ENCODE results near the gene SLC40A1.

Gene SLC40A1

DNA sequence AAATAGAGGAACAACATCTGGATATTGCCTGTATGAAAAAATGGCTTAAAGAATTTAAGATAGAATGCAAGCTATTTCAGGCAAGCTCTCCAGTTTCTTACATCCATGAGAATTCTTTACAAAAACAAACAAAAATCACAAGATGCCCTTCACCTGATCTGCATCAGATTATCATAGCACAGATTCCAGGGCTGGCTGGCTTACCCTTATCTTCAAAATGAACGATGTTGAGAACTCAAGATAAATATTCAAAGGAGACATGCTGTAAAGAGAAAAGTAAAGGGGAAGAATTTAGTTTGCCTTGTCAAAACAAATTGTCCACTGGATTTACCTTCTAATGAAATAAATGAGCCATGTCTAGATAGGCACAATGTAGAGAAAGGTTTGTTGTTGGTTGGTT is 18.7 kb upstream of the SLC40A1 start:
- DNase-seq (ENCODE audit: low read depth in 2 of 2) = no peak

DNA sequence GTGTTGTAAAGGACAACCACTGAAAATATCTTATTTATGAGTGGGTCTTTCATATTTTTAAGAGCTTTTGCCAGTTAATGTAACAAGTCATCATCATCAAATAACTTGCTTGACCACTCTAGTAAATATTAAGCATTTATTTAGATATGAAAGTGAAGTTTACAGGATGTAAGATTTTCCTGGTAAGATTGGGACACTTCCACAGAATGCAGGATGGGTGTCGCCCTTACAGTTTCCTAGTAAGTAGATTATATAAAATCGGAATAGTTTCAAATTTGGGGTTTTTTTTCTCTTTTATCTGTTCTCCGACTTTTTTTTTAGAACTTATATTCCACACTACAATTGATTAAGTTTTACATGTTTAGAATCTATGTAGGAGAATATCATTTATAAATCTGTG is 14.8 kb upstream of the SLC40A1 start:
- no peak for DNase-seq (ENCODE audit: low read depth in 2 of 2)

DNA sequence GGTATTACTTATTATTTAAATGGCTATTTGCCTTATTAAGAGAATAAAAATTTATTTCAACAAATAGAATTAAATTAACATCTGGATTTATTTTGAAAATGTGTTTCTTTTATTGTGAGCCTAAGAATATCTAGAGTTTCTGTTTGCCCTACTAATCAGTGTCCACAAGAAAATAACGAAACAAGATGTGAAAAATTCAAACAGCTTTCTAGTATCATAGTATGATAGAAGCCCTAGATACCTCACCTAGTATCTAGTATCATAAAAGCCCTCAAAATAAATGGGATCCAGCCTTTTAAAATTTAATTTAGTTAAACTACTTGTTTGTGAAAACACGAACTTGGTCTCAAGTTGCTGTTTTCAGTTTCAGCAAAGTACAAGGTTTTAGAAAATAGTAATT is 13.7 kb upstream of the SLC40A1 start:
- DNase-seq (ENCODE audit: low read depth in 2 of 2) = no peak

DNA sequence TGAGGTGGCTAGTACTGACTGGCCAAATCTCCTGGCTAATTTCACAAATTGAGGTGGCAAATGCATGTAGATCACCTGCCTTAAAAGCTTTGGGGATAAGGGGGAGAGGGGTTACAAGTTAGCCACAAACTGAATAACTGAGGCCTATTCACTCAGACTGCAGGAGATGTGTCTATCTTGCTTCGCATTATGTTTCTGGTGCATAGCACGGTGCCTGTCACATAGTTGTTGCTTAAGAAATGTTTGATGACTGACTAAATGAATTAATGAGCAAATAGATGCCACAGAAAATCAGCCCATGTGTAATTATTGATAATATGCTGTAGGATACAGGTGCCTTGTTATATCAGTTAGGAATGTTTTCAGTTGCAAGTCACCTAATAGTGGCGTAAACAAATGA is 12.5 kb upstream of the SLC40A1 start:
- no peak for DNase-seq (ENCODE audit: low read depth in 2 of 2)

DNA sequence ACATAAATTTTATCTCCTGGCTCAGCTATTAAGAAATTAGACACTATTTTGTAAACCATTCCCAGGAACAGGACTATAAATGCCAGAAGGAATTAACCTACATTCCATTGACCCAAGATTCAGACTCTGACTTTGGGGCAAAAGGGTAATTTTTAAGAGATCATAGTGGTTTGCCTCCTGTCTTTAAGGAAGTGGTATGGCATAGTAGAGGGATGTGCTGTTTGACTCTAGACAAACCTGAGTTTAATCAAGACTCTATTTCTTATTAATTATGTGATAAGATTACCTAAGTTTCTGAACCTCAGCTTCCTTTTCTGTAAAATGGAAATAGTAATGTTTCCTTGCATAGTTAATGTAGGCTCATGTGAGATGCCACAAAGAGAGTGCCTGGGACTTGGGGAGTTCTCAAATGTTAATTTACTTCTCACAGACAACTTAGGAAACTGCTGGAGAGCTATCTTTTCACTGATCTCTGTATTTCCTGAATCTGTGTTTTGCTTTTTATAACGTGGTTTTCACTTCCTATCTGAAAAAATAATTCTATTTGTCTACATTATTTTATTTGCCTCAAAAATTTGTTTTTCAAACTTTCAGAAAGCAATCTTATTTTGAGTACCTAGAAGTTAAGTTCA is 11.9 kb upstream of the SLC40A1 start:
- no peak for DNase-seq (ENCODE audit: low read depth in 2 of 2)

DNA sequence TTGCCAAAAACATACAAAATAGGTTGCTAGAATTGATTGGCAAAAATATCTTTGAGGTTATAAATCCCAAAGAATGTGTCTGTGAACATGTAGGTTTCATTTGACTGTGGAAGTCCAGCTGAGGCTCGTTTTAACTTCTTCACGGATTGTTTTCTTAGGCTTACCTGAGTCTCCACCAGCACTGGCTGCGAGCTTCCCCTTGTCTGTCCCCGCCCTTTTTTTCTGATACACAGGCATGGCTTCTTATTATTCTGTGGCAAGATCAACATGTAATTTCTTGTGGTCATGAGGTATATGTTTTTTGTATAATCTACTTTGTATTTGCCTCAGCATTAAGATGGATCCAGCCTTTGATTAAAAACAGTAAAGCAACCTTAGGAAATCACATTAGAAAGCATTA is 7.2 kb upstream of the SLC40A1 start:
- DNase-seq (ENCODE audit: low read depth in 2 of 2) = no peak

DNA sequence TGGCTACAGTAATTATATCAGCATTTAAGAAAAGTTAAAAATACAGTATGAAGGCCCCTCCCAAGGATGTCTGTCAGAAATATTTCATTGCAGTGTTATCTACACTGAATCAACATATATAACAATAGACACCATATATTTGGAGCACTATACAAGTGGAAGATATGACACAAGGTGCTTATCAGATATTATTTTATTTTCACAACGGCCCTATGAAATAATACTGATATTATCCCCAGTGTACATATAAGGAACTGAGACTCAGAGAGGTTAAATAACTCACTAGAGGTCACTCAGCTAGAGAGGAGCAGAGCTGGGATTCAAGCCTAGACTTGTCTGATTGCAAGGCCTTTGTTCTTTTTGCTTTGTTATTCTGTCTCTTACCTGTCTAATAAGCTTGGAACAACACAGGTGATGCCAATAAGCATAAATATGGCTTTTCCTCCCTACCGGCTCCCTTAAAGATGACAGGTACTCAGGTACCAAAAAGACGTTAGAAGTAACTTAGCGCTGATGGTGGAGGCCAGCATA is 4.7 kb upstream of the SLC40A1 start:
- no peak for DNase-seq (ENCODE audit: low read depth in 2 of 2)

DNA sequence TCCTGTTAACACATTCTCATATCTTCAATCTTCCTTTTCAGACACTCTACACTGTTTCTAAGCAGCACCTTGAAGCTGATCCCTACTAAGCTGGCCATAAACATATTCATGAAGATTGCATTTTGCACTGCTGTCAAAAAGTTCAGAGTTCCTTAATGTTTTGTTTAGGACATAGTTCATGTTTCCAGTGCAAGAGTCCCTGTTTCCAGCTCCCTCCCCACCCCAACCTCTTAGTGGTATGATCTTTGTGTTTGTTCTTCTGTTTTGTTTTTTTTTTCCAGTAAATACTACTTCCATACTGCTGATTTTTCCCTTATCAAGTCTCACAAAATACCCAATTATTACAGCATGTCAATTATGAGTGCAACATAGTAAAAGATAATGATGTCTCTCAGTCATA is 4.1 kb upstream of the SLC40A1 start:
- no peak for DNase-seq (ENCODE audit: low read depth in 2 of 2)

DNA sequence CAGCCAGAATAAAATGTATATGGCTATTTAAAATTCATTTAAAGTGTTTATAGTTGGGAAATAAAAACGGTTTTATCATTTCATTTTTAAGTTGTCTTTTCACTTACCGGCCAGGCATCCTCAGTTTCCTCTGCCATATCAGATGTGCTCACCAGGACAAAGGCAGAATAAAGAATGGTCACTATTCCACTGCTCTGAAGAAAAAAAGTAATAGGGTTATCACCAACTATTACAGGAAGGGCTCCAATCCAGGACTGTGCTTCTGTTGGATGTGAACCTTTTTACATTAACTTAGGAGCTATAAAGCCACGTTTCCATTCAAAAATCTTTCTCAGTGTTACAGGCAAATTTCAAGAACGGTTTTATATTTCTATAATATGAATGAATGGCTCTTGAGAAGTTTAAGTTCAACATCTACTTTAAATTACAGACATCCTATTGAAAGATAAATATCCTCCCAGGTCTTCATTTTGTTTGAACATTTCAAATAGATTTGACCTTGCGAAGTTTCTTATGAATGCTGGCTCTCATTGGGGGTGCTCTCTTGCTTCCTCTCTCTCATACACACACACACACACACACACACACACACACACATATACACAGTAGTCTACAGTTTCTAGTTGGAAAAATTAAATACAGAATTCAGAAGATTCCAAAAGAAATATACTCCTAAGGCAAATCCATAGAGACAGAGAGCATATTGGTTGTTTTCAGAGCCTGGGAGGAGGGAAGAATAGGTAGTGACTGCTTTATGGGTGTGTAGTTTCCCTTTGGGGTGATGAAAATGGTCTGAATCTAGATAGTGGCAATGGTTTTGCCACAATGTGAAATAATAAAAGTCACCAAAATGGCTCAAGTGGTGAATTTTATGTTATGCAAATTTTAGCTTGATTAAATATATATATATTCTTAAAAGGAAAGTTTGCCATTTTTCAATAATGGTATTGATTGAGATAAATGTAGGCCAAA is 2.9 kb upstream of the SLC40A1 start:
- DNase-seq (ENCODE audit: low read depth in 2 of 2) = no peak

DNA sequence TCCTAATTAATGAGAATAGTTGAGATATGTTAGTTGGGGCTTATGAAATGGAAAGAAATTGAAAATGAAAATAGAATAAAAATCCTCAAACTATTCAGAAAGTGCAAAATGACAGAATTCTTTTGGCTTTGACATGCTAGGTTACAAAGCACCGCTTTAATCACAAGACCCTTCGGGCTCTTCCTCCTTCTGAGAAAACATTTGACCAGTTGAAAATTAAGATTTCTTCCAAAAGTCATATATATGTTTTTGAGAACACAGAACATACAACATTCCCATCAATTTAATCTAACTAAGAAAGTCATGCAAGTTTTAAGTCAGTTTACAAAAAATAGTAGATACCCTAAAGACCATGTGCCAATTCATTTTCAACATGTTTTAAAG is 2.2 kb upstream of the SLC40A1 start:
- DNase-seq (ENCODE audit: low read depth in 2 of 2) = no peak

DNA sequence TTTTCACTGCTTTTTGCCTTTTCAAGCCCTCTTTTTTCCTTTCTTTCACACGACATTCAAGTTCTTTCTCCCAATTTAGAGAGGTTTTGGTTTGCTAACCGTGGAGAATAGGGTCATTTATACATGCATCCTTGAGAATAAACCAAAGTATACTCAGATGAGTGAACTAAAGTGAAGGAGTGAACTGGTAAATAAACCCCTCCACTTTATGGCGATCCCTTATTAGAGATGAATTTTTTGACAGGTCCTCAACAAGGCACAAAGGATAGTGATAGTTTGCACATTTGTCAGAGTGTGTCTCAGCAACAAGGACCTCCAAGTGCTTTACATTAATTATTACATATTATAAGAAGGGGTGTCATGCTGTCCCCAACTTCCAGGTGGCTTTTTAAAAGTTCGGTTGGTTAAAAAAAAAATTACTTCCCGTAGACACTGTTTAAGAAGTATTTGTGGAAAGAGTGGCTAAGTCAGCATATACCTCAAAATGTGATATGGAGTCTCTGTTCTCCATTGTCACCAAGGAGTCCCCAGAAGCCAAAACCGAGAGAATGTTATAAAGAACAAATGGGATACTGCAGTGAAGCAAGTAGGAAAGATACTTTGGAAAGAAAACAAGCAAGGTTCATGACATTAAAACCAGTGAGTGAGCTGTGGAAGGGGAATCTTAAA is 1.7 kb upstream of the SLC40A1 start:
- no peak for DNase-seq (ENCODE audit: low read depth in 2 of 2)

DNA sequence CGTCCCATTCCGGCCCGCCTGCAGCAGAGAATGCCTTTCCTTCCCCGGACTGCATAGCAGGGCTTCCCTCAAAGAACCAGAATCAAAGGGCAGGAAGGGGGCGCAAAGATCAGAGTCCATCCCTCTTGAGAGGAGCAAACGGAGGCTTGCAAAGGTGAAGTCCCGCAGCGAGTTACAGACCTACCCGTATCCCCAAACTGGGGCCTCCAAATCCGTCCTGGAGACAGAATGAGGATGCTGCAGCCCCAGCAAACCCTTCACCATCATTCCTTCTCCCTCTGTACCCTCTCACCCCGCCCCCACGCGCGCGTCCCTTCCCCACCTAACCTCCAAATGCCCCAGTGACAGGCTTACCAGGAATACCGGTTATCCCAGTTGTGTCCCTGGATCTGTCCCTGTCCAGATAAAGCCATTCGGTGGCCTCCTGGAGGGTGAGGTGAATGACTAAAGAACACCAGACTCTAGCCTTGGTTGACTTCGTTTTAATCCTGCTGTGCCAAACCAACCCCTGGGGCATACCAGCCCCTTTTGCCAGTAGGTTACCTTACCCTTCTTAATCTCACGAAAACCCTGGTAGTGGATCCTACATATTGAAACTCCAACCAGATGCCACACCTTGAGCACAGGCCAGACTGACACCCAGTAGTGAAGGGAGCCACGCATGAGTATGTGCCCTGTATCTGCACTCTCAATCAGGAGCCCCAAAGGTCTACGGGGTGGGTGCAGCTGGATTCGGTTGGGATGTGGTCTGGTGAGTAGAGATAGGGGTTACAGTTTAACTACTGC is 961 bp upstream of the SLC40A1 start:
- no peak for DNase-seq (ENCODE audit: low read depth in 2 of 2)

DNA sequence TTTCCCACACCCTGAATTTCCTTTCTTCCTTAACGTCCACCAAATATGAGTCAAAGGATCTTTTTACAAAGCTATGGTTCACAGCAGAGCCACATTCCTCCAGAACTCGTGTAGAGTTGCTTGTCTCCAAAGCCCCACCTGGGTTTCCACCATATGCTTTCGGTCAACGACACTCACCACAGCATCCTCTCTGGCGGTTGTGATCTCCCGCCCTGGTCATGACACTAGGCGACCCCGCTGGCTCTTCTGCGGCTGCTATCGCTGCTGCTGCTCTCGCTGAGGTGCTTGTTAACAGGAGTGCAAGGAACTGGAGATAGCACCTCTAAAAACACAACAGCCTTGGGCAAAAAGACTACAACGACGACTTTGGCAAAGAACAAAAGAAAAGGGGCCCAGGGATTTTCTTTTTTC is 340 bp downstream of the SLC40A1 start:
- DNase-seq (ENCODE audit: low read depth in 2 of 2) = no peak

DNA sequence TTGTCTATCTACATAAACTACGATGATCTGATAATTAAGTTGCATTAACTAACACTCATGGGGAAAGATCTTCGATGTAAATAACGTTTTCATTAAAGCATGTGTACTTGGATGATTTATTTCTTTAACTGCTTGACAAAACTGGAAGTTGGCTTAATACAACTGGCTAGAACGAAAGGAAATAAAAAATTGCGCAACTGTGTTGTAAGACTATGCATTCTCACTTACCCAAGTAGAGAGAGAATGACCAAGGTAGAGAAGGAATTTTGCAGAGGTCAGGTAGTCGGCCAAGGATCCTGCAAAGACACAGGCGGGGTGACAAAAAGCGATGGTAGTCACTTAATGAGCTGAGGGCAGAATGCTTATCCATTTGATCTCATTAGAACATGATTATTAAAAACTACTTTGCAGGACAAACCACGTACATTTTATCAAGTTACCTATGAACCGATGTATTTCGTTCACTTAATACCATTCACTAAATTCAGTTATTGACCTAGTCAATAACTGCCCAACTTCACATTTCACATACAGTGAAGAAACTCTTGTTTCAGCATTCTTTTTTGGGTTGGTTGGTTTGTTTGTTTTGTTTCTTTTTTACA is 900 bp downstream of the SLC40A1 start:
- DNase-seq (ENCODE audit: low read depth in 2 of 2) = no peak

DNA sequence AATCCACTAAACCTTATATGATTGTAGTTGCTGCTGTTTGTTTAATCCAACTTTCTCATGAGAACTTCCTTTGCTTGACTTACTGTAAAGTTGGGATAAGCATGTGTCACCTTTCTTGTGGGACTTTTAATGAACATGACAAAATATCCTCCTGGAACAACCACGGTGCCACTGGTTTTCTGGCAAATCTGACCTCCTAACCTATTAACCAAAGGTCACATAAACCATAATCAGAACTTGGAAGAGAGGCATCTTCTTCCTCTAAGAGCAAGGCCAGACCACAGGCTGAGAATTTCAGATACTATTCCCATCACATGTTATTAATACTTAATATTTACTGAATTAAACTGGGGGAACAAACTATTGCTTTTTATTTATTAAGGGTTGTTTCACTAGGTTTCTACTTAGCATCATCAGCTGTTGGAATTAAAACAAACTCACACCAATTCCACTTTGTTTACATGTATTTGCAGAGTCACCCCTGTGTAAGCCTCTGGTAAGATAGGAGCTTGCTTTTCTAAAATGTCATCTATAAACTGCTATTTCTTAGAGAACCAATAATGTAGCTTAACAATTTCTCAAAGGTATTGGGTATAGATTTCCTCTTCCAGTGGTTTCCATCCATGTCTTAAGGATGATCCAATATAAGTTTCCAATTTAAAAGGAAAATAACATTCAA is 2.2 kb downstream of the SLC40A1 start:
- DNase-seq (ENCODE audit: low read depth in 2 of 2) = no peak

DNA sequence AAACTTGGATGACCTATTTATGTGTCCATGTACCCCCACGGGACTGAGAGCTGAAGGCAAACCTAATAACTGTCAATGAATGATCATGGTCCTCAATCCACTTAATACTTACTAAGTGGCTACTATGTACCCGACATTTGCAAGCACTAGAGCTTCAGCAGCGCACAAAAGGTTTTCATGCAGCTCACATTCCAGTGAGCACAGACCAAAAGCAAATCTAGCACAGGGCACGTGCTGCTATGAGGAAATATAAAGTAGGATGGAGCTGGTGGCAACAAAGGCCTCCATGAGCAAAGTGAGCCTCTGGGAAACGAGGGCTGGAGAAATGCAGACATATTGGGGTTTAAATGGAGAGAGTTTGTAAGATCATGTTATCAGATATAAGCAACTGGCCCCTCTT is 3.5 kb downstream of the SLC40A1 start:
- no peak for DNase-seq (ENCODE audit: low read depth in 2 of 2)

DNA sequence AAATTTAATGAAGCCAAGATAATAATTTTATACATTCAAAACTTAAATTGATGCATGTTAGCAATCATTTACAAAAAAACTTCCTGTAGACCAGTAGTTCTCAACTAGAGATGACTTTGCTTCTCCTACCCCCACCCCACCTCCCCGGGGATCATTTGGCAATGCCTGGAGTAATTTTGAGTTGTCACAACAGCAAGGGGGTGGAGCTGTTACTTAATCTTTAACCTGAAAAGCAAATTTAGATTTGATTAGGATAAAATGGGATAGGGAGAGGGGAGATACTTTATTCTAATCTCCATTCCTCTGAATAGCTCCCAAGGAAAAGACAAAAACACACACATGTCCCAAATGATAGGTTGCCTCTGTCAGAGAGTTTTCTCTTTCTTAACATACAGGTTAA is 4.2 kb downstream of the SLC40A1 start:
- DNase-seq (ENCODE audit: low read depth in 2 of 2) = no peak

DNA sequence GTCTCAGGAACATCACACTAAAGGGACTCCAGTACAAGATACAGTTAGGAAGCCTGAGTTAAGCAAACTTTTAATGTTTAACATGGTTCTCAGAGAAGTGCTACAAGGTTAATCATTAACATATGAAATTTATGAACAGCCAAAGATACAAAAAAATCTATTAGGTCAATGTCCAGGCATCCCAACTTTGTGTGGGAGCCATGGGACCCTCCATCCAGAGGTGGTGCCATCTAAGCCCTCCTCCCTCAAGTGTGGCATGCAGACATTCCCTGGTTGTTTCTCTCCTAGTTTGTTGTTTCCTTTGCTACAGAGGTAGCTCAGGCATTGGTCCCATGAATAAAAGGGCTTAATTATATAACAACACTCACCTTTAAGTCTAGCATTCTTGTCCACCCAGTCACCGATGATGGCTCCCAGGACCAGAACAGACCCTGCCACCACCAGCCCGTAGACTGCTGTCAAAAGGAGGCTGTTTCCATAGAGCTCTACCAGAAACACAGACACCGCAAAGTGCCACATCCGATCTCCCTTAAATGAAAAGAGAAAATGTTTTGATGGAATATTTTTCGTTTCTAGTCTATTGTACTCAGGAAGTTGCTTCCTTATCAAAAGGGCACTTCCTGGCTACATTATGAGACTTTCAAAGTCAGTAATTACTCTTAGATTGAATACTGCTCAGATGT is 5.7 kb downstream of the SLC40A1 start:
- no peak for DNase-seq (ENCODE audit: low read depth in 2 of 2)

DNA sequence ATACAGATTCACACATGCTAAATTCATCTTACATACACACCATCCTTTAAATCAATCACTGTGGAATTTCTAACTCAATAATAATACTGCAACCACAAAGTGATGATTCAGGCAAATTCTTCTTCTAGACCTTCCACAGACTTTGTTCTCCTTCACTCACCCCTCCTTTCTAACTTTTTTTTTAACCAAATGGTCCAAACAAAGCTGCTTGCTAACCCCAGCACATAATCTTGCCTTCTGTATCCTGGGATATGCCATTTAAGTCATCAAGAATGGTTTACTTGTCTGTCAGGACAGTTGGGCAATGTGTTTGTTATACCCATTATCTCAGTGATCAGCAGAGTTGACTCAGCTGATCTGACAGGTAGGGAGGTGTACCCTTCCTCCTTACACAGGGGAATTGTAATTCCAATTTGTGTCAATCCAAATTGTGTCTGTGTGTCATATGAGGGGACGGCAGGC is 10.0 kb downstream of the SLC40A1 start:
- no peak for DNase-seq (ENCODE audit: low read depth in 2 of 2)

DNA sequence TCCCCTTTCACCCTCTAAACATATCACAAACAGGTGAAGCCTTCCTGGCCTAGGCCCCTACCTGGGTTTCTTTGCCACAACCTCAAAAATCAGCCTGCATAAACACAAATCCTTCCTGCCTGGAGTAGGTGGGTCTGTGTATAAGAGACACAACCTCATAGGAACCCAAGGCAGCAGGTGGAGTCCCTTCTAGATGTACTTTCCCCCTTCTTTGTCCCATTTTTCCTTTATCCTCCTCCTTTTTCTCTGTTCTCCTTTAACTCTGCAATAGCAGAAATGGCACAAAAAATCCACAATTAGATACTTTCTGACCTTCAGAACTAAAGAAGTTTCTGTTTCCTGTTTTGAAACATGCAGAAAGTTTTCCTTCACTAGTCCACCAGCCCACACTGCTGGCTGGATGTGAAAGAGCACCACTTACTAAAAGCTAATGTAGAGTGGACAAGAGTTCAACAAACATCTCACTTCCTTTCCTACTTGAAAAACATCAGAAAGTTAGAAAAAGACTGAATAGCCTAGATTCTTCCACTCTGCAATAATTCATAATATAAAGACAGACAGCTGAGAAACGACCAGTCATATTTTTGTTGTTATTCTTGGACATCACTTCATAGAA is 11.2 kb downstream of the SLC40A1 start:
- no peak for DNase-seq (ENCODE audit: low read depth in 2 of 2)
